K562 (cell line): ENCODE results near the gene CAPN7. TPM values are rescaled to one million over a fixed set of nuclear protein-coding genes. Genes with fewer than 3 reads are reported as not detected.
A peak's percentile ranks its signal among the peaks of the same experiment; 100 is the strongest.

Source experiments
- ATAC-seq: fragments of 200-7000 bp; cut with Tn5 transposase; 3 replicates; pipeline ENCODE4 v1.9.1; 2020; ENCODE audit warnings: moderate library complexity
- BruUV-seq: library from RNA; stranded (reverse); fragments of 400-500 nt; replicated peaks from 2 replicates; lab custom pipeline; 2021; lab: Mats Ljungman, UMichigan
- CTCF ChIA-PET: fragments of 300-600 bp; formaldehyde crosslinking; extraction: SDS; loops from one replicate; lab custom pipeline; 2021; ENCODE audit warnings: low intra/inter-chr PET ratio; lab: Yijun Ruan, JAX
- POLR2A ChIA-PET: fragments of 300-600, 350-650 bp; sonication (Branson Sonifier 250); formaldehyde crosslinking; extraction: SDS; loops from one replicate; lab custom pipeline; 2021; ENCODE audit warnings: antibody characterized with exemption, inconsistent platforms; lab: Yijun Ruan, JAX
- DNase-seq, 4 experiments: peaks; one replicate each; pipeline versions ENCODE4 v3.0.0 to v3.0.0-alpha.2; 2011 to 2018; ENCODE audit warnings: low spot score in 3 of 4, mixed read lengths in 3 of 4; ENCODE audit errors: extremely low read depth in 1 of 4
- FAIRE-seq: peaks from 2 replicates; lab custom pipeline; 2011; peaks lifted over from hg19 to GRCh38; lab: Jason Lieb, UNC
- H2AFZ ChIP-seq: 2 replicates; pipeline ENCODE4 v1.6.0; 2011; ENCODE audit warnings: low read depth, low read length, control low read depth, inconsistent platforms
- H3K27ac ChIP-seq: fragments of 200-600 bp; 3 replicates; pipeline ENCODE4 v1.8.0; 2011; ENCODE audit warnings: low read depth, mild to moderate bottlenecking, control low read depth, inconsistent platforms, low read length, moderate library complexity, mixed read lengths; ENCODE audit errors: extremely low read depth
- H3K27me3 ChIP-seq, 2 experiments: fragments of 300-600 bp in 1 of 2; 2 replicates in 1 of 2; 3 replicates in 1 of 2; pipeline versions ENCODE4 v1.6.0 to v1.8.0; 2011; ENCODE audit warnings: inconsistent platforms in 2 of 2, low read length in 2 of 2, mild to moderate bottlenecking in 1 of 2, mixed read lengths in 1 of 2, moderate library complexity in 1 of 2; ENCODE audit not compliant: control insufficient read depth in 2 of 2, insufficient read depth in 2 of 2
- H3K36me3 ChIP-seq: fragments of 300-600 bp; 3 replicates; pipeline ENCODE4 v1.8.0; 2011; ENCODE audit warnings: mild to moderate bottlenecking, low read length, inconsistent platforms; ENCODE audit not compliant: control insufficient read depth, insufficient read depth
- H3K4me1 ChIP-seq, 2 experiments: fragments of 200-600 bp in 1 of 2; replicated peaks in 1 of 2; 2 replicates in 1 of 2; 3 replicates in 1 of 2; pipeline versions ENCODE4 v1.5.1 to v1.8.0; 2011; ENCODE audit warnings: inconsistent platforms in 2 of 2, low read length in 2 of 2, mild to moderate bottlenecking in 1 of 2, mixed read lengths in 1 of 2, moderate library complexity in 1 of 2; ENCODE audit not compliant: control insufficient read depth in 2 of 2, insufficient read depth in 2 of 2
- H3K4me2 ChIP-seq: 2 replicates; pipeline ENCODE4 v1.6.1; 2011; ENCODE audit warnings: low read length, control low read depth, inconsistent platforms, mixed read lengths; ENCODE audit not compliant: insufficient read depth
- H3K4me3 ChIP-seq: fragments of 200-600 bp; sonication (generic), shearing (Covaris generic); 2 replicates; pipeline ENCODE4 v1.5.1; 2016; ENCODE audit warnings: control low read depth, inconsistent platforms
- H3K79me2 ChIP-seq: fragments of 200-600 bp; 3 replicates; pipeline ENCODE4 v1.8.0; 2011; ENCODE audit warnings: low read length, inconsistent platforms; ENCODE audit not compliant: control insufficient read depth, insufficient read depth
- H3K9ac ChIP-seq, 2 experiments: 2 replicates each; pipeline versions ENCODE4 v1.6.0 to v1.6.1; 2011; ENCODE audit warnings: low read depth in 2 of 2, low read length in 2 of 2, control low read depth in 1 of 2, inconsistent platforms in 1 of 2, mild to moderate bottlenecking in 1 of 2, mixed read lengths in 1 of 2; ENCODE audit not compliant: insufficient read depth in 1 of 2
- H3K9me1 ChIP-seq: one replicate; pipeline ENCODE4 v1.6.0; 2011; ENCODE audit warnings: inconsistent platforms, mild to moderate bottlenecking, low read length, moderate library complexity; ENCODE audit not compliant: control insufficient read depth, insufficient read depth
- H3K9me3 ChIP-seq: replicated peaks from 2 replicates; pipeline ENCODE4 v1.5.1; 2011; ENCODE audit warnings: low read depth, low read length, inconsistent platforms; ENCODE audit not compliant: control insufficient read depth, insufficient read depth
- H4K20me1 ChIP-seq: replicated peaks from 2 replicates; pipeline ENCODE4 v1.6.1; 2011; ENCODE audit warnings: low read length, inconsistent platforms, mixed read lengths; ENCODE audit not compliant: control insufficient read depth, insufficient read depth
- HDGF ChIP-seq: fragments of 450-650 bp; IDR thresholded peaks from 2 replicates; pipeline ENCODE4 v1.6.1; 2016
- HIVEP1 ChIP-seq: fragments of 250-450 bp; sonication (Bioruptor Pico); IDR thresholded peaks from 2 replicates; pipeline ENCODE4 v1.4.0; 2020; ENCODE audit warnings: mild to moderate bottlenecking
- KLF1 ChIP-seq: fragments of 450-650 bp; IDR thresholded peaks from 2 replicates; pipeline ENCODE4 v1.6.1; 2016; ENCODE audit warnings: missing genetic modification characterization, missing compliant biosample characterization
- NR0B1 ChIP-seq: fragments of 450-650 bp; IDR thresholded peaks from one replicate; pipeline ENCODE4 v1.6.1; 2018; ENCODE audit warnings: mild to moderate bottlenecking, moderate library complexity; ENCODE audit not compliant: partially characterized antibody
- PTBP1 ChIP-seq: fragments of 200-400 bp; formaldehyde crosslinking; IDR thresholded peaks from 2 replicates; pipeline ENCODE4 v1.6.1; 2017; ENCODE audit warnings: low read depth, low read length
- PYGO2 ChIP-seq: fragments of 450-650 bp; IDR thresholded peaks from 2 replicates; pipeline ENCODE4 v1.6.1; 2016; ENCODE audit warnings: mild to moderate bottlenecking, missing genetic modification characterization, moderate library complexity, missing compliant biosample characterization
- RBM17 ChIP-seq: fragments of 200-400 bp; formaldehyde crosslinking; IDR thresholded peaks from 2 replicates; pipeline ENCODE4 v1.6.1; 2017; ENCODE audit warnings: low read depth, mild to moderate bottlenecking, low read length, borderline replicate concordance
- SMAD2 ChIP-seq: fragments of 150-350 bp; IDR thresholded peaks from 2 replicates; pipeline ENCODE4 v1.6.1; 2014; ENCODE audit warnings: low read depth, mild to moderate bottlenecking, low read length
- TCF3 ChIP-seq: sonication (generic); formaldehyde crosslinking; IDR thresholded peaks from 2 replicates; pipeline ENCODE4 v1.4.0; 2020; ENCODE audit warnings: mild to moderate bottlenecking, missing genetic modification reagents
- U2AF1 ChIP-seq: fragments of 200-400 bp; formaldehyde crosslinking; optimal IDR thresholded peaks from 2 replicates; pipeline ENCODE3; 2017; ENCODE audit warnings: mild to moderate bottlenecking, low read depth, low read length, moderate library complexity
- ZBTB17 ChIP-seq: fragments of 450-650 bp; formaldehyde crosslinking; IDR thresholded peaks from 2 replicates; pipeline ENCODE4 v1.4.0; 2020; ENCODE audit warnings: mild to moderate bottlenecking
- ZNF232 ChIP-seq: sonication (generic); formaldehyde crosslinking; IDR thresholded peaks from 2 replicates; pipeline ENCODE4 v1.8.0; 2022; ENCODE audit warnings: mild to moderate bottlenecking, missing genetic modification reagents
- ZNF277 ChIP-seq: fragments of 250-450 bp; sonication (Bioruptor Pico); IDR thresholded peaks from 2 replicates; pipeline ENCODE4 v1.8.0; 2022; ENCODE audit warnings: inconsistent platforms, mild to moderate bottlenecking, moderate library complexity, borderline replicate concordance
- ZNF384 ChIP-seq: IDR thresholded peaks from 2 replicates; pipeline ENCODE4 v1.6.1; 2012; ENCODE audit warnings: low read depth, low read length, improper control_type of control experiment
- ZNF511 ChIP-seq: sonication (generic); formaldehyde crosslinking; IDR thresholded peaks from 2 replicates; pipeline ENCODE4 v1.8.0; 2022; ENCODE audit warnings: mild to moderate bottlenecking, missing genetic modification reagents
- ZNF764 ChIP-seq: fragments of 250-450 bp; sonication (Bioruptor Pico); IDR thresholded peaks from 2 replicates; pipeline ENCODE4 v1.4.0; 2020; ENCODE audit warnings: low read depth, mild to moderate bottlenecking, moderate library complexity
- WGBS: fragments of 100-300 bp; shearing (Covaris generic); methylation state at CpG from one replicate; pipeline ENCODE4 v1.1.6; 2016; ENCODE audit warnings: low coverage, mixed read lengths; ENCODE audit not compliant: insufficient coverage; ENCODE audit errors: missing lambda C conversion rate; 5-methylcytosine and 5-hydroxymethylcytosine counted together
- in situ Hi-C: fragments of 300-500 bp; cut with MboI; formaldehyde crosslinking; loops from 4 replicates; pipeline ENCODE4 v1.15.0; 2018; ENCODE audit warnings: inconsistent platforms, mixed read lengths
- intact Hi-C: fragments of 100-400 bp; cut with micrococcal nuclease; formaldehyde crosslinking; loops from 2 replicates; pipeline ENCODE4 v1.14.2; 2022
- polyA plus RNA-seq, 8 experiments: library from polyadenylated mRNA; depleted of rRNA in 4 of 8; stranded (reverse) in 5 of 8; unstranded in 3 of 8; fragments of >200 nt; fragmentation: Nextera tagmentation in 2 of 8; fragmentation: Illumina TruSeq in 1 of 8; extraction: Ambion mirVana in 2 of 8; extraction: Trizol in 1 of 8; gene quantifications; 2 replicates each; pipeline versions ENCODE4 v1.2.1 to v1.2.3, GENCODE V29; 2011 to 2014; ENCODE audit warnings: inconsistent platforms in 1 of 8, missing spikeins in 1 of 8
- total RNA-seq, 7 experiments: library from RNA; depleted of rRNA in 6 of 7; stranded (reverse); fragments of >200 nt in 6 of 7; fragmentation: Illumina TruSeq in 2 of 7; extraction: Trizol in 2 of 7; gene quantifications; 2 replicates each; pipeline versions ENCODE4 v1.2.1 to v1.2.3, GENCODE V29; 2011 to 2021; ENCODE audit warnings: low replicate concordance in 1 of 7

The CAPN7 gene
- total and polyA plus RNA-seq, 9 of the 15 experiments (the other 6 are each of a cell fraction or from before 2014, with no cell fraction given), result 6.5 to 42.7 (median 32.7) TPM

- TF ChIP-seq ZNF384 (no peak), RBM17 (no peak), ZNF511 (CRISPR knock-in tag) (no peak), ZBTB17 (no peak), ZNF232 (CRISPR knock-in tag) (no peak), SMAD2 (no peak), HIVEP1 (no peak), PTBP1 (no peak), HDGF (no peak), KLF1 (no peak), U2AF1 (no peak), PYGO2 (tag) (no peak), TCF3 (CRISPR knock-in tag) (no peak), ZNF277 (CRISPR knock-in tag) (no peak), NR0B1 (no peak), ZNF764 (CRISPR knock-in tag) (no peak)
- TF ChIP-seq, all 486 proteins: peak for 0
- ChIA-PET CTCF (no interaction called here), POLR2A (interaction anchor here (0.6 to 1.5 kb wide), 6 partner anchors 9 to 128 kb away, joined by 3 to 5 read pairs (median 3); partner anchors contain the start of gene CAPN7)
- ATAC-seq (peak; percentile 31; the same call in 1 of the 3 replicates), DNase-seq (no peak), FAIRE-seq (no peak)
- intact Hi-C loops (no loop called here), in situ Hi-C loops (no loop called here)
- Histone ChIP-seq H3K9me3 (no peaks in the 10 kb centered on the region), H3K9me1 (no peaks in the 10 kb centered on the region), H3K36me3 (no peaks in the 10 kb centered on the region), H3K4me2 (no peak overlapping the region), H3K9ac (no peak overlapping the region), H3K27me3 (no peaks in the 10 kb centered on the region), H3K4me1 (peaks cover 7 to 12% of the 10 kb centered on the region in 2 experiments; a peak in 4 of 5 replicates), H4K20me1 (no peaks in the 10 kb centered on the region), H2AFZ (no peak overlapping the region), H3K27ac (no peak overlapping the region), H3K4me3 (no peak overlapping the region), H3K79me2 (no peaks in the 10 kb centered on the region)
- 54% methylated on average over 5 of the region's 5 CpGs for WGBS
- no TSS peak for BruUV-seq
These were observed 78.3 kb downstream of the CAPN7 start for GRCh38 chr3:15284121-15284889.
